ENCODE measurements around the gene NANOS3. TPM values are rescaled to one million over a fixed set of nuclear protein-coding genes. Genes with fewer than 3 reads are reported as not detected.

The NANOS3 gene
- total and polyA plus RNA-seq, 2 of the 13 experiments (the other 11 are each of a cell fraction or from before 2014, with no cell fraction given) = 0.21 TPM; not detected in 1

- no peak for TF ChIP-seq ZC3H4 (CRISPR knock-in tag; IDR thresholded peaks at IDR 0.05; ENCODE audit: borderline replicate concordance)
- 0 out of 2 replicates have a peak, but pooled peaks have one; percentile 18 for TF ChIP-seq ARNTL (CRISPR knock-in tag; IDR thresholded peaks at IDR 0.05)
- no peak for TF ChIP-seq HHEX (CRISPR knock-in tag; IDR thresholded peaks at IDR 0.05)
- no peak for TF ChIP-seq HNRNPL (IDR thresholded peaks at IDR 0.05; ENCODE audit: low read depth, low read length)
- TF ChIP-seq, protein P1, sequence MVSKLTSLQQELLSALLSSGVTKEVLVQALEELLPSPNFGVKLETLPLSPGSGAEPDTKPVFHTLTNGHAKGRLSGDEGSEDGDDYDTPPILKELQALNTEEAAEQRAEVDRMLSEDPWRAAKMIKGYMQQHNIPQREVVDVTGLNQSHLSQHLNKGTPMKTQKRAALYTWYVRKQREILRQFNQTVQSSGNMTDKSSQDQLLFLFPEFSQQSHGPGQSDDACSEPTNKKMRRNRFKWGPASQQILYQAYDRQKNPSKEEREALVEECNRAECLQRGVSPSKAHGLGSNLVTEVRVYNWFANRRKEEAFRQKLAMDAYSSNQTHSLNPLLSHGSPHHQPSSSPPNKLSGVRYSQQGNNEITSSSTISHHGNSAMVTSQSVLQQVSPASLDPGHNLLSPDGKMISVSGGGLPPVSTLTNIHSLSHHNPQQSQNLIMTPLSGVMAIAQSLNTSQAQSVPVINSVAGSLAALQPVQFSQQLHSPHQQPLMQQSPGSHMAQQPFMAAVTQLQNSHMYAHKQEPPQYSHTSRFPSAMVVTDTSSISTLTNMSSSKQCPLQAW (CRISPR knock-in tag; IDR thresholded peaks at IDR 0.05) = no peak
- no peak for TF ChIP-seq ZNF318 (CRISPR knock-in tag; IDR thresholded peaks at IDR 0.05)
- TF ChIP-seq, protein P2, sequence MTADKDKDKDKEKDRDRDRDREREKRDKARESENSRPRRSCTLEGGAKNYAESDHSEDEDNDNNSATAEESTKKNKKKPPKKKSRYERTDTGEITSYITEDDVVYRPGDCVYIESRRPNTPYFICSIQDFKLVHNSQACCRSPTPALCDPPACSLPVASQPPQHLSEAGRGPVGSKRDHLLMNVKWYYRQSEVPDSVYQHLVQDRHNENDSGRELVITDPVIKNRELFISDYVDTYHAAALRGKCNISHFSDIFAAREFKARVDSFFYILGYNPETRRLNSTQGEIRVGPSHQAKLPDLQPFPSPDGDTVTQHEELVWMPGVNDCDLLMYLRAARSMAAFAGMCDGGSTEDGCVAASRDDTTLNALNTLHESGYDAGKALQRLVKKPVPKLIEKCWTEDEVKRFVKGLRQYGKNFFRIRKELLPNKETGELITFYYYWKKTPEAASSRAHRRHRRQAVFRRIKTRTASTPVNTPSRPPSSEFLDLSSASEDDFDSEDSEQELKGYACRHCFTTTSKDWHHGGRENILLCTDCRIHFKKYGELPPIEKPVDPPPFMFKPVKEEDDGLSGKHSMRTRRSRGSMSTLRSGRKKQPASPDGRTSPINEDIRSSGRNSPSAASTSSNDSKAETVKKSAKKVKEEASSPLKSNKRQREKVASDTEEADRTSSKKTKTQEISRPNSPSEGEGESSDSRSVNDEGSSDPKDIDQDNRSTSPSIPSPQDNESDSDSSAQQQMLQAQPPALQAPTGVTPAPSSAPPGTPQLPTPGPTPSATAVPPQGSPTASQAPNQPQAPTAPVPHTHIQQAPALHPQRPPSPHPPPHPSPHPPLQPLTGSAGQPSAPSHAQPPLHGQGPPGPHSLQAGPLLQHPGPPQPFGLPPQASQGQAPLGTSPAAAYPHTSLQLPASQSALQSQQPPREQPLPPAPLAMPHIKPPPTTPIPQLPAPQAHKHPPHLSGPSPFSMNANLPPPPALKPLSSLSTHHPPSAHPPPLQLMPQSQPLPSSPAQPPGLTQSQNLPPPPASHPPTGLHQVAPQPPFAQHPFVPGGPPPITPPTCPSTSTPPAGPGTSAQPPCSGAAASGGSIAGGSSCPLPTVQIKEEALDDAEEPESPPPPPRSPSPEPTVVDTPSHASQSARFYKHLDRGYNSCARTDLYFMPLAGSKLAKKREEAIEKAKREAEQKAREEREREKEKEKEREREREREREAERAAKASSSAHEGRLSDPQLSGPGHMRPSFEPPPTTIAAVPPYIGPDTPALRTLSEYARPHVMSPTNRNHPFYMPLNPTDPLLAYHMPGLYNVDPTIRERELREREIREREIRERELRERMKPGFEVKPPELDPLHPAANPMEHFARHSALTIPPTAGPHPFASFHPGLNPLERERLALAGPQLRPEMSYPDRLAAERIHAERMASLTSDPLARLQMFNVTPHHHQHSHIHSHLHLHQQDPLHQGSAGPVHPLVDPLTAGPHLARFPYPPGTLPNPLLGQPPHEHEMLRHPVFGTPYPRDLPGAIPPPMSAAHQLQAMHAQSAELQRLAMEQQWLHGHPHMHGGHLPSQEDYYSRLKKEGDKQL (CRISPR knock-in tag; IDR thresholded peaks at IDR 0.05; ENCODE audit: low read depth) = no peak
- no peak for TF ChIP-seq SETDB1 (CRISPR knock-in tag; IDR thresholded peaks at IDR 0.05; ENCODE audit: borderline replicate concordance)
- TF ChIP-seq KMT2A (CRISPR knock-in tag; IDR thresholded peaks at IDR 0.05) = peak; percentile 64
- TF ChIP-seq MXD1 (CRISPR knock-in tag; IDR thresholded peaks at IDR 0.05) = peak; percentile 92
Measured at GRCh38 chr19:13905634-13906520, 28.9 kb downstream of the NANOS3 start, which contains the start of the genes BRME1 and CC2D1A (continued).

Data from HepG2 (cell line).